Measurements from ENCODE around the gene ANKRD63.

The ANKRD63 gene

DNA sequence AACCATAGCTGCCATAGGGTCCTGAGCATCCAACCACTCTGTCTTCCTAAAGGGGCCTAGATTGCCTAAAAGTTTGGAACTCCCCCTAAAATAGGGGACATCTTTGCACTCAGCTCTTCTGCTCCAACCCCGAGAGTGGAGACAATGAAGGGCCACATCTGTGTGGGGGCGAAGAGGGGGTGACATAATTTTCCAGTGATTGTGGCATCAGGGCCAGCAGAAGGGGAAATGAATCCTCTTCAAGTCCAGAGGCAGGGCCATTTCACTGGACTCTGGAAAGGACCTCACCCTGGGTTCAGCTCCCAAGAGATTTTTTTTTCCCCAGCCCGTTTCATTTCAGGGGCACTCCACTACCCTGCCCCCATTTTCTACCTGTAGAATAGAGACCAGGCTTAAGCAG, 4.6 kb upstream of the ANKRD63 start:
- Histone ChIP-seq H3K79me2 (ENCODE audit: control insufficient read depth, low read length) (no peaks in the 10 kb centered on the region), H3K4me3 (ENCODE audit: low read length) (no peak overlapping the region), H3K4me2 (ENCODE audit: low read length) (no peak overlapping the region), H3K9me2 (replicated peaks; ENCODE audit: control insufficient read depth, low read length) (no peaks in the 10 kb centered on the region), H3K9me3 (ENCODE audit: control insufficient read depth, insufficient read depth, low read length) (no peaks in the 10 kb centered on the region), H3K36me3 (ENCODE audit: control insufficient read depth, low read length) (no peaks in the 10 kb centered on the region), H3F3A (ENCODE audit: control insufficient read depth, insufficient read depth) (0 out of 2 replicates have a peak, but pooled peaks cover 3% of the 10 kb centered on the region), H3K4me1 (ENCODE audit: control insufficient read depth, low read length) (peaks cover 19% of the 10 kb centered on the region), H3K27ac (ENCODE audit: low read depth, low read length) (no peak overlapping the region), H3K27me3 (ENCODE audit: control insufficient read depth, low read length) (peaks cover 18% of the 10 kb centered on the region), H4K20me1 (ENCODE audit: control insufficient read depth, insufficient read depth, low read depth, low read length) (no peaks in the 10 kb centered on the region)
- no peak for TF ChIP-seq EZH2phosphoT487 (IDR thresholded peaks at IDR 0.05; ENCODE audit: borderline replicate concordance, low read length)
- no peak for TF ChIP-seq CTCF (IDR thresholded peaks at IDR 0.05; ENCODE audit: low read depth, low read length, poor library complexity, severe bottlenecking)

- Histone ChIP-seq H3K4me1 (ENCODE audit: control insufficient read depth, low read length) (peaks cover 23% of the 10 kb centered on the region), H3K79me2 (ENCODE audit: control insufficient read depth, low read length) (no peaks in the 10 kb centered on the region), H3K27ac (ENCODE audit: low read depth, low read length) (no peak overlapping the region), H3K4me2 (ENCODE audit: low read length) (no peak overlapping the region), H3K36me3 (ENCODE audit: control insufficient read depth, low read length) (no peaks in the 10 kb centered on the region), H3K9me2 (replicated peaks; ENCODE audit: control insufficient read depth, low read length) (no peaks in the 10 kb centered on the region), H3F3A (ENCODE audit: control insufficient read depth, insufficient read depth) (0 out of 2 replicates have a peak, but pooled peaks cover 3% of the 10 kb centered on the region), H4K20me1 (ENCODE audit: control insufficient read depth, insufficient read depth, low read depth, low read length) (no peaks in the 10 kb centered on the region), H3K4me3 (ENCODE audit: low read length) (no peak overlapping the region), H3K9me3 (ENCODE audit: control insufficient read depth, insufficient read depth, low read length) (no peaks in the 10 kb centered on the region), H3K27me3 (ENCODE audit: control insufficient read depth, low read length) (peaks cover 24% of the 10 kb centered on the region)
- TF ChIP-seq CTCF (IDR thresholded peaks at IDR 0.05; ENCODE audit: low read depth, low read length, poor library complexity, severe bottlenecking) (no peak), EZH2phosphoT487 (IDR thresholded peaks at IDR 0.05; ENCODE audit: borderline replicate concordance, low read length) (no peak)
These were observed 3.9 kb upstream of the ANKRD63 start for GRCh38 chr15:40286794-40287193.

GRCh38 chr15:40286061-40286532, 3.2 kb upstream of the ANKRD63 start:
- H3K9me3 ChIP-seq (ENCODE audit: control insufficient read depth, insufficient read depth, low read length): no peaks in the 10 kb centered on the region
- TF ChIP-seq CTCF (IDR thresholded peaks at IDR 0.05; ENCODE audit: low read depth, low read length, poor library complexity, severe bottlenecking): no peak
- no peak for TF ChIP-seq EZH2phosphoT487 (IDR thresholded peaks at IDR 0.05; ENCODE audit: borderline replicate concordance, low read length)
- peaks cover 24% of the 10 kb centered on the region for H3K27me3 ChIP-seq (ENCODE audit: control insufficient read depth, low read length)
- no peaks in the 10 kb centered on the region for H3K79me2 ChIP-seq (ENCODE audit: control insufficient read depth, low read length)
- no peaks in the 10 kb centered on the region for H4K20me1 ChIP-seq (ENCODE audit: control insufficient read depth, insufficient read depth, low read depth, low read length)
- H3K36me3 ChIP-seq (ENCODE audit: control insufficient read depth, low read length): no peaks in the 10 kb centered on the region
- no peak overlapping the region for H3K4me2 ChIP-seq (ENCODE audit: low read length)
- no peaks in the 10 kb centered on the region for H3K9me2 ChIP-seq (replicated peaks; ENCODE audit: control insufficient read depth, low read length)
- H3K4me3 ChIP-seq (ENCODE audit: low read length): no peak overlapping the region
- no peak overlapping the region for H3K27ac ChIP-seq (ENCODE audit: low read depth, low read length)
- H3F3A ChIP-seq (ENCODE audit: control insufficient read depth, insufficient read depth): 0 out of 2 replicates have a peak, but pooled peaks cover 3% of the 10 kb centered on the region
- peaks cover 23% of the 10 kb centered on the region for H3K4me1 ChIP-seq (ENCODE audit: control insufficient read depth, low read length)
